Raji (cell line): ENCODE data around the gene CARD10.

Experiments
- POLR2A ChIP-seq: IDR thresholded peaks from 2 replicates; pipeline ENCODE4 v1.6.1; 2011; ENCODE audit warnings: low read depth, low read length, control low read depth; ENCODE audit not compliant: insufficient read depth

The CARD10 gene

DNA sequence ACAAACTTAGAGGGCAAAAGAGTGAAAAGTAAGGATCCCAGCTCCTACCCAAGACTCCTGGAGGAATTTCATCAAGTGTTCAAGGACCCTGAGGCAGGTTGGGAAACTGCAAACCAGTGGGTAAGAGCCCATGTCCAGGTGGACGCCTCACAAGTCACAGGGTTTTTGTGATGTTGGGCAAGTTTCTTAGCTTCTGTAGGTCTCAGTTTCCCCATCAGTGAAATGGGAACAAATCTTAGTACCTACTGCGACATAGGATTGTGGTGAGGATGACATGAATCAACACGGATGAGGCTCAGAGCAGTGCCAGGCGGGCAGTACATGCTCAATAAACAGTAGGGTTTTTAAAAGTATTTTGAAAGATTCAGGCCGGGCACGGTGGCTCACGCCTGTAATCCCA lies 23.7 kb upstream of the CARD10 start:
- TF ChIP-seq POLR2A = no peak

GRCh38 chr22:37538590-37539357 lies 19.6 kb upstream of the CARD10 start:
- TF ChIP-seq POLR2A = no peak

GRCh38 chr22:37535159-37535558 lies 15.9 kb upstream of the CARD10 start:
- no peak for TF ChIP-seq POLR2A

DNA sequence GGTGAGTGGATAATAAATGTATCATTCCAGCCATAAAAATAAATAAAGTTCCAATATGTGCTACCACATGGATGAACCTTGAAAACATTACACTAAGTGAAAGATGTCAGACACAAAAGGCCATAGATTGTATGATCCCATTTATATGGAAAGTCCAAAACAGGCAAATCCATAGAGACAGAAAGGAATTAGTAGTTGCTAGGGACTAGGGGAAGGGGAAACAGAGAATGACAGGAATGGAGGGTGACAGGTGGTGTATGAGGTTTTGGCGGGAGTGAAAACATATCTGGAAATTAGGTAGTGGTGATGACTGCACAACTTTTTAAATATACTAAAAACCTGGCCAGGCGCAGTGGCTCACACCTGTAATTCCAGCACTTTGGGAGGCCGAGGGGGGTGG lies 15.2 kb upstream of the CARD10 start:
- TF ChIP-seq POLR2A = no peak

- no peak for TF ChIP-seq POLR2A
Measured at GRCh38 chr22:37533995-37534394, 14.8 kb upstream of the CARD10 start.

- no peak for TF ChIP-seq POLR2A
Measured at GRCh38 chr22:37529652-37530345, 10.6 kb upstream of the CARD10 start.

- TF ChIP-seq POLR2A = no peak
Measured at GRCh38 chr22:37526376-37526775, 7.2 kb upstream of the CARD10 start.

DNA sequence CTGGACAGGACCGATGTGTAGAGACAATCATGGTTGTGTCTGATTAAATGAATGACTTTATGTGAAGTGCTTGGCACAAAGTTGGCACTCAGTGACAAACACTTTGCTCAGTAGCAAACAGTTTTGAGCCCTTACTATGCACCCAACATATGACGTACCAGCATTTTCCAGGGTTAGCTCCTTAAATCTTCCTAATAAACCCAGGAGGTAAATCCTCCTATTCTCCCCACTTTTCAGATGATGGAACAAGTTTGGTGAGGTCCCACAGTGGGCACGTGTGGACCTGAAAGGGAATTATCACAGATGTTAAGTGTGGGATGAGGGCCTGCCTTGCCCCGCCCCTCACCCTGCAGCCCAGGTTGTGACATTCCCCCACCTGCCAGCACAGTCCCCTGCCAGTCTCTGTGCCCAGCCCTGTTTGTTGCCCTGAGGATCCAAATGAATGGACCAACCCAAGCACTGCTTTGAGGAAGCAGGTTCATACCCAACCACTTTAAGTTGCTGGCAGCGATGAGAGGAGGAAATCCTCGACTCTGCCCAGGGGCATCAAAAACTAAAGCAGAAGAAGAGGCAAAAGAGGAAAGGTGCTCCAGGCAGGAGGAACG lies 6.6 kb upstream of the CARD10 start:
- TF ChIP-seq POLR2A = no peak

DNA sequence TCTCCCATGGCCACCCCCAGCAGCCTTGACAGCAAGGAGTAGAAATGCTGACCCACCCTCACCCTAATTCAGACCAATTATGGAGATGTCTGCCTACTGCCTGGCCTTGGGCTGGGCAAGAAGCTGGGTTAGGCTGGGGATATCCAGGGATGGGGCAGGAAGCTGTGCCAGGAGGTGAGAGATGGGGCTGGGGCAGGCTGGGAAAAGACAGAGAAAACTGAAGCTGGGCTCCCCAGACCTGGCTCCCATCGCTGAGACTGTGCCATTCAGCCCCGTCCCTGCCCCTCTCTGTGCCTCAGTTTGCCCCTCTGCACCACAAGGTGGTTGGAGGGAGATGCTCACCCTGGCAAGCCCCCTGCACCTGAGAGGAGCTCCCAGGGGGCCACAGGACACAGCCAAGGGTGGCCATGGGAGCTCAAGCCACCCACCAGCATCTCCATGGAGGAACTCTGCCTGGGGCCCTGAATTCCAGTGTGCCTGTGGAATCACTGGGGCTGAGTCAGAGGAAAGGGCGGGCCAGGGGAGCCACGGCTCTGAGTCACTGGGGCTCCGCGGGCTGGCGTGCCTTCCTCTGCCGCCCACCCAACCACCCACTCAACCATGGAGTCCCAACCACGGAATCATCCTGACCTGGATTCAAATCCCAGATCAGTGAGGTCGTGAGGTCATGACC lies 6.0 kb upstream of the CARD10 start:
- no peak for TF ChIP-seq POLR2A

DNA sequence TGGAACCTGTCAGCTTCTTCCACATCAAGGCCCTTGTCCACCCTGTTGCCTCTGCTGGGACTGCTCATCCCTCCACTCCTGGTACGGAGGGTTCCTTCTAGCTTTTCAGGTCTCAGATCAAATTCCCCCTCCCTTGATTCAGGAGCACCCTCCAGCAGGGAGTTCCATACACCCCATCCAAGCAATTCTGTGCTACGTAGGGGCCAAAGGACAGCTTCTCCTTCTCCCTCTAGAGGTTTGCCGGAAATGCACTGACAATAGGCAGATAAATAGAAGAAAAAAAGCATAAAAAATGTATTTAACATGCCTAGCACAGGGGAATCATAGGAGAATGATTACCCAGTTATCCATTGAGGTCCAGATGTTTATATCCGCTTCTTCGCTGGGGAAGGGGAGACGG lies 3.3 kb upstream of the CARD10 start:
- TF ChIP-seq POLR2A = no peak

GRCh38 chr22:37521236-37521739 lies 2.1 kb upstream of the CARD10 start:
- TF ChIP-seq POLR2A = no peak

DNA sequence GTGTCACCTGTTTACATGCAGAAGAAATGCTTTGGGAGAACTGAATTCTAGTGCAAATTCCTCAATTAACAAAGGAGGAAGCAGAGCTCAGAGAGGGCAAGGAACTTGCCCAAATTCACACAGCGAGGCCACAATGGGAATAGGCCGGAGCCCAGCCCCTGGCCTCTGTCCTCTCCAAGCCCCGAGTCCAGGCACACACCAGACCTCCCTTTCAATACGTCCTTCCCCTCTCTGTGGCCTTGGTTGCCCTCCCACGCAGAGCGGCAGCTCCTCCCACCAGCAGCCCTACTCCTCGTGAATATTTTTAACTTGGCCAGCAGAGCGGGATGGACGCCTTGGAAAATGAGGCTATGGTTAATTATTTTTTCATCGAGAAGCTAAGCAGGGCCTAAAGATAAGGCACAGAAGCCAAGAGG lies 1.6 kb upstream of the CARD10 start:
- TF ChIP-seq POLR2A = no peak

GRCh38 chr22:37518509-37519267 lies 527 bp downstream of the CARD10 start:
- TF ChIP-seq POLR2A = no peak

- no peak for TF ChIP-seq POLR2A
Measured at GRCh38 chr22:37517826-37518450, 1.3 kb downstream of the CARD10 start.
